Kidney (tissue), 14 donors: ENCODE data around the gene PLEKHF1. TPM values are rescaled to one million over a fixed set of nuclear protein-coding genes. Genes with fewer than 3 reads are reported as not detected.

Source experiments
- DNase-seq, 5 donors: peaks; one replicate each; pipeline ENCODE4 v3.0.0-alpha.2; 2013 to 2020
- FAIRE-seq: peaks from 2 replicates; lab custom pipeline; 2012; peaks lifted over from hg19 to GRCh38; lab: Jason Lieb, UNC
- H3K27ac ChIP-seq, 2 donors: one replicate each; pipeline ENCODE4 v1.7.0; 2013; ENCODE audit warnings: low read depth in 2 of 2, low read length in 2 of 2, inconsistent platforms in 1 of 2
- H3K27me3 ChIP-seq: one replicate; pipeline ENCODE4 v1.7.1; 2013; ENCODE audit warnings: low read length, inconsistent platforms; ENCODE audit not compliant: control insufficient read depth, insufficient read depth
- H3K36me3 ChIP-seq, 3 donors: one replicate each; pipeline versions ENCODE4 v1.7.0 to v1.7.1; 2013; ENCODE audit warnings: low read length in 3 of 3, control low read depth in 1 of 3, inconsistent platforms in 1 of 3; ENCODE audit not compliant: insufficient read depth in 3 of 3, control insufficient read depth in 2 of 3
- H3K4me1 ChIP-seq, 3 donors: one replicate each; pipeline versions ENCODE4 v1.7.0 to v1.7.1; 2013; ENCODE audit warnings: low read length in 3 of 3, inconsistent platforms in 1 of 3, low read depth in 1 of 3; ENCODE audit not compliant: control insufficient read depth in 2 of 3, insufficient read depth in 2 of 3
- H3K4me3 ChIP-seq, 3 donors: one replicate each; pipeline versions ENCODE4 v1.7.0 to v1.8.1; 2013; ENCODE audit warnings: low read length in 3 of 3, control low read depth in 1 of 3, inconsistent platforms in 1 of 3
- H3K9ac ChIP-seq, 3 donors: one replicate each; pipeline versions ENCODE4 v1.7.0 to v1.7.1; 2013; ENCODE audit warnings: low read length in 3 of 3, control low read depth in 1 of 3, inconsistent platforms in 1 of 3
- H3K9me3 ChIP-seq, 3 donors: one replicate each; pipeline versions ENCODE4 v1.7.0 to v1.7.1; 2013; ENCODE audit warnings: low read length in 3 of 3, control low read depth in 1 of 3, inconsistent platforms in 1 of 3; ENCODE audit not compliant: control insufficient read depth in 2 of 3, insufficient read depth in 1 of 3
- CTCF ChIP-seq: IDR thresholded peaks from 3 replicates; pipeline ENCODE4 v1.5.1; 2012; ENCODE audit warnings: mild to moderate bottlenecking, moderate library complexity, borderline replicate concordance; ENCODE audit not compliant: insufficient read depth; ENCODE audit errors: extremely low read depth
- intact Hi-C: fragments of 100-400 bp; cut with DNase I; formaldehyde crosslinking; loops from one replicate; pipeline ENCODE4 v1.11.1; 2022
- polyA plus RNA-seq: library from polyadenylated mRNA; stranded (reverse); fragments of 350-450 nt; fragmentation: Illumina TruSeq; extraction: RNeasy Lipid Tissue Mini Kit (QIAGEN cat#74804); gene quantifications from one replicate; pipeline ENCODE4 v1.2.3, GENCODE V29; 2014; ENCODE audit warnings: low read depth, low replicate concordance; ENCODE audit not compliant: insufficient read depth
- total RNA-seq: library from RNA; stranded (reverse); fragmentation: NEBNext Ultra II Directional; extraction: Animal tissue kit (Norgen Biotek cat#: 25700); gene quantifications from one replicate; pipeline ENCODE4 v1.2.1, GENCODE V29; 2021
- donor health status: control.
- donor health status: control.
- donor health status: control.
- donor health status: control.
- donor health status: control.
- donor health status: DM: yes; HTN: yes; CAD: no.
- donor health status: Normal renal cell carcinoma (clear cell type).

PLEKHF1 gene
- total and polyA plus RNA-seq, 2 donors from 2014 or later: 7.1 to 11.7 TPM

- H3K4me3 ChIP-seq: no peak overlapping the region
- H3K4me1 ChIP-seq: peaks cover 0 to 2% (median 0%) of the 10 kb centered on the region in 3 donors
- H3K9ac ChIP-seq: no peak overlapping the region
- no peak for FAIRE-seq
- no peaks in the 10 kb centered on the region for H3K36me3 ChIP-seq
- intact Hi-C loops: no loop called here
- H3K27me3 ChIP-seq: no peaks in the 10 kb centered on the region
- TF ChIP-seq CTCF: no peak
- H3K27ac ChIP-seq: no peak overlapping the region
- DNase-seq: no peak
- no peaks in the 10 kb centered on the region for H3K9me3 ChIP-seq
These were observed 35.2 kb downstream of the PLEKHF1 start for GRCh38 chr19:29700498-29700897.

- no peaks in the 10 kb centered on the region for H3K27me3 ChIP-seq
- H3K27ac ChIP-seq: no peak overlapping the region
- H3K36me3 ChIP-seq: peaks cover 0 to 8% (median 3%) of the 10 kb centered on the region in 3 donors
- no peaks in the 10 kb centered on the region for H3K9me3 ChIP-seq
- no peak overlapping the region for H3K4me3 ChIP-seq
- H3K9ac ChIP-seq: no peak overlapping the region
- intact Hi-C loops: no loop called here
- TF ChIP-seq CTCF: no peak
- peak in 1 of 5 donors; percentile 44 for DNase-seq
- FAIRE-seq: no peak
- peaks cover 0 to 2% (median 0%) of the 10 kb centered on the region in 3 donors for H3K4me1 ChIP-seq
These were observed 37.1 kb downstream of the PLEKHF1 start for GRCh38 chr19:29702161-29702962.

- Histone ChIP-seq H3K4me3 (no peak overlapping the region), H3K27ac (no peak overlapping the region), H3K36me3 (peaks cover 0 to 8% (median 4%) of the 10 kb centered on the region in 3 donors), H3K9ac (no peak overlapping the region), H3K27me3 (no peaks in the 10 kb centered on the region), H3K9me3 (no peaks in the 10 kb centered on the region), H3K4me1 (peaks cover 0 to 2% (median 0%) of the 10 kb centered on the region in 3 donors)
- no peak for FAIRE-seq
- DNase-seq: no peak
- TF ChIP-seq CTCF: no peak
- intact Hi-C loops: no loop called here
These were observed 37.7 kb downstream of the PLEKHF1 start for GRCh38 chr19:29702963-29703320.
